Daoy (cell line): ENCODE results near the gene ZNF770. TPM values are rescaled to one million over a fixed set of nuclear protein-coding genes. Genes with fewer than 3 reads are reported as not detected.
"Not testable (repeated sequence)": the region's sequence is repeated elsewhere in the genome, so short reads cannot be mapped to it uniquely, and the experiment has no call there.

Source experiments
- DNase-seq: peaks from one replicate; pipeline ENCODE4 v3.0.0-alpha.2; 2015; ENCODE audit warnings: low read depth
- total RNA-seq: library from RNA; depleted of rRNA; stranded (reverse); fragments of >200 nt; shearing (Covaris generic); gene quantifications from 2 replicates; pipeline ENCODE4 v1.2.3, GENCODE V29; 2014; rRNA removed

The ZNF770 gene
- total RNA-seq, 1 experiment from 2014 or later: 15.7 TPM

GRCh38 chr15:34976743-34977142 lies 11.3 kb downstream of the ZNF770 start:
- no peak for DNase-seq

- no peak for DNase-seq
These were observed 12.0 kb downstream of the ZNF770 start for GRCh38 chr15:34976073-34976472.

- no peak for DNase-seq
These were observed 14.6 kb downstream of the ZNF770 start for GRCh38 chr15:34973512-34973911.

- DNase-seq: not testable (repeated sequence)
These were observed 17.9 kb downstream of the ZNF770 start for GRCh38 chr15:34970098-34970643.

GRCh38 chr15:34969340-34970097 lies 18.6 kb downstream of the ZNF770 start, which contains the start of gene AQR:
Gene AQR (minus strand): TSS chr15:34969742. CDS start chr15:34969613, 129 bp downstream.
- DNase-seq: peak; percentile 97

- no peak for DNase-seq
These were observed 23.8 kb downstream of the ZNF770 start for GRCh38 chr15:34964277-34964676.

- no peak for DNase-seq
These were observed 34.2 kb downstream of the ZNF770 start for GRCh38 chr15:34953851-34954250.

GRCh38 chr15:34952481-34952880 lies 35.6 kb downstream of the ZNF770 start:
- DNase-seq: no peak

GRCh38 chr15:34951993-34952392 lies 36.1 kb downstream of the ZNF770 start:
- no peak for DNase-seq

- no peak for DNase-seq
These were observed 43.2 kb downstream of the ZNF770 start for GRCh38 chr15:34944936-34945335.

- no peak for DNase-seq
These were observed 44.4 kb downstream of the ZNF770 start for GRCh38 chr15:34943711-34944110.

- DNase-seq: not testable (repeated sequence)
These were observed 44.8 kb downstream of the ZNF770 start for GRCh38 chr15:34943264-34943663.

- DNase-seq: peak; percentile 53
These were observed 45.7 kb downstream of the ZNF770 start for GRCh38 chr15:34942363-34942762.

GRCh38 chr15:34941831-34942230 lies 46.3 kb downstream of the ZNF770 start:
- no peak for DNase-seq

- no peak for DNase-seq
These were observed 46.8 kb downstream of the ZNF770 start for GRCh38 chr15:34941185-34941698.

GRCh38 chr15:34933432-34933975 lies 54.6 kb downstream of the ZNF770 start:
- DNase-seq: no peak

- not testable (repeated sequence) for DNase-seq
These were observed 59.7 kb downstream of the ZNF770 start for GRCh38 chr15:34928349-34928748.

Other genes starting within 250 kb of the ZNF770 start
- gene GJD2, start 233.3 kb downstream of the ZNF770 start, total RNA-seq: not detected in 2 replicates
- not detected in 2 replicates for gene ACTC1, start 192.7 kb downstream of the ZNF770 start, total RNA-seq
- 21.5 and 23.1 TPM in 2 replicates for gene AQR, start 18.5 kb downstream of the ZNF770 start, total RNA-seq
- gene NANOGP8, start 97.0 kb upstream of the ZNF770 start, total RNA-seq: not detected in 2 replicates